GM18868 (cell line): ENCODE data around the gene CXCR4.

Experiments
- ATAC-seq: cut with Tn5 transposase; IDR thresholded peaks from one replicate; pipeline ENCODE4 v1.9.1; 2021; ENCODE audit warnings: mild to moderate bottlenecking, moderate library complexity; ENCODE audit not compliant: unreplicated experiment

CXCR4 gene

GRCh38 chr2:136117909-136118818 lies at the start of gene CXCR4:
Gene CXCR4, minus strand, starts transcription at chr2:136118149. Its CDS starts 89 bp downstream, at chr2:136118060.
- peak; percentile 23 for ATAC-seq

- ATAC-seq, result no peak
Observed at GRCh38 chr2:136164280-136164776, 46.4 kb upstream of the CXCR4 start.

- ATAC-seq, result no peak
Observed at GRCh38 chr2:136162438-136162837, 44.5 kb upstream of the CXCR4 start.

- ATAC-seq, result no peak
Observed at GRCh38 chr2:136156411-136156810, 38.5 kb upstream of the CXCR4 start.

GRCh38 chr2:136154384-136154783 lies 36.4 kb upstream of the CXCR4 start:
- no peak for ATAC-seq

- no peak for ATAC-seq
Observed at GRCh38 chr2:136151021-136151971, 33.3 kb upstream of the CXCR4 start.

GRCh38 chr2:136149011-136149410 lies 31.1 kb upstream of the CXCR4 start:
- ATAC-seq, result no peak

- no peak for ATAC-seq
Observed at GRCh38 chr2:136146564-136146963, 28.6 kb upstream of the CXCR4 start.

- no peak for ATAC-seq
Observed at GRCh38 chr2:136143603-136144451, 25.9 kb upstream of the CXCR4 start.

GRCh38 chr2:136141510-136142149 lies 23.7 kb upstream of the CXCR4 start:
- no peak for ATAC-seq

GRCh38 chr2:136139631-136140030 lies 21.7 kb upstream of the CXCR4 start:
- no peak for ATAC-seq

- ATAC-seq, result no peak
Observed at GRCh38 chr2:136137982-136138381, 20.0 kb upstream of the CXCR4 start.

GRCh38 chr2:136136931-136137330 lies 19.0 kb upstream of the CXCR4 start:
- no peak for ATAC-seq

GRCh38 chr2:136135921-136136906 lies 18.3 kb upstream of the CXCR4 start:
- peak; percentile 38 for ATAC-seq

GRCh38 chr2:136135462-136135861 lies 17.5 kb upstream of the CXCR4 start:
- no peak for ATAC-seq

- peak; percentile 12 for ATAC-seq
Observed at GRCh38 chr2:136134126-136134525, 16.2 kb upstream of the CXCR4 start.

GRCh38 chr2:136133586-136133985 lies 15.6 kb upstream of the CXCR4 start:
- ATAC-seq, result no peak

GRCh38 chr2:136133176-136133575 lies 15.2 kb upstream of the CXCR4 start:
- ATAC-seq, result no peak

- no peak for ATAC-seq
Observed at GRCh38 chr2:136132825-136133155, 14.8 kb upstream of the CXCR4 start.
